GM18868 (cell line): ENCODE measurements around the gene TKFC.
"Not testable (repeated sequence)": the region's sequence is repeated elsewhere in the genome, so short reads cannot be mapped to it uniquely, and the experiment has no call there.

Experiments used
- ATAC-seq: cut with Tn5 transposase; IDR thresholded peaks from one replicate; pipeline ENCODE4 v1.9.1; 2021; ENCODE audit warnings: mild to moderate bottlenecking, moderate library complexity; ENCODE audit not compliant: unreplicated experiment

Gene TKFC

DNA sequence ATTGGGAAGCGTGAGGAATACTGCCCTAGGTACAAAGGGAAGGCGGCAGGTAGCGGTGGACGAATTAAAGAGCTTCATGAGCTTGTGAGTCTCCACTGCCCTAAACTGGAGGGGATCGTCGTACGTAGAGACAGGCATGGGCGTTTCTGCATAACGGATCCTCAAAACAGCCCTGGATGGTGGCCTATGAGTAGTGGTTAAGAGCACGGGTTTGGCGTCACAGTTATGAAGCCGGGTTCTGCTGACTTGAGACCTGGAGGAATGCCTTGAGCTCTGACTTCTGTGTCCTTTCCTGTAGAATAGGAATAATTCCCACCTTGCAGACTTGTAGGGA, 29.5 kb downstream of the TKFC start:
- ATAC-seq: no peak

DNA sequence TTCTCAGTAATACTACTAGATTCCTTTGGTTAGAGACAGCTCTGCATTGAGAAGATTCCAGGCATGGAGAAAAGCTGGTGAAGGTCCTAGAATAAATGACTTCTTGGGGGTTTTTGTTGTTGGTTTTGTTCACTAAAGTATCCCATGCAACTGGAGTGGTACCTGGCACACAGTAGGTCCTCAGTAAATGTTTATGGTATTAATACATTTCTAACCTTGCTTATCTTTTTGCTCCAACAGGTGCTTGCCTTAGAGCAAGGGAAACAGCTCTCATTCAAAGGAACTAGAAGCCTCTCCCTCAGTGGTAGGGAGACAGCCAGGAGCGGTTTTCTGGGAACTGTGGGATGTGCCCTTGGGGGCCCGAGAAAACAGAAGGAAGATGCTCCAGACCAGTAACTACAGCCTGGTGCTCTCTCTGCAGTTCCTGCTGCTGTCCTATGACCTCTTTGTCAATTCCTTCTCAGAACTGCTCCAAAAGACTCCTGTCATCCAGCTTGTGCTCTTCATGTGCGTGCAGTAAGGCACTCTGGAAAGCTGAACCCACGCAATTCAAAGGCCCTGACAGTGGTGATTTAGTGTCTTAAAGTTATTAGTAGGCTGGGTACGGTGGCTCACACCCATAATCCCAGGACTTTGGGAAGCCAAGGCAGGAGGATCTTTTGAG, 31.1 kb downstream of the TKFC start:
- ATAC-seq: no peak

DNA sequence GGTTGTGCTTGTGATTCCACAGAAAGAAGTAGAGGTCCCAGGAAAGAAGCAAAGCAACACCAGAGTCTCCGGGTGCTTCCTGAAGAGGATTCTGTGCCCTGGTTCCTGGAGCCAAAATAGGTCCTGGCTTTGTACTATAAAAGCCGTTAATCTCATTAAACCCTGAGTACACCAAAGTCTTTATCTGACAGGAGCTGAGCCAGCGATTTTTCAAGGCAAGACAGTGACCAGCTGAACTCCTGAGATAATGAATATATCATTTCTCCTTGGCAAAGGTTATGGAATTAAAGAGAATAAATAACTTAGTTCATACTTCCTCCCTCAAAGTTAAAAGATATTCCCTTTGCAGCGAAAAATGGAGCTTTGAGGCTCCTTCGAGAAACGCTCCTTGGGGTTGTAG, 34.4 kb downstream of the TKFC start:
- no peak for ATAC-seq

DNA sequence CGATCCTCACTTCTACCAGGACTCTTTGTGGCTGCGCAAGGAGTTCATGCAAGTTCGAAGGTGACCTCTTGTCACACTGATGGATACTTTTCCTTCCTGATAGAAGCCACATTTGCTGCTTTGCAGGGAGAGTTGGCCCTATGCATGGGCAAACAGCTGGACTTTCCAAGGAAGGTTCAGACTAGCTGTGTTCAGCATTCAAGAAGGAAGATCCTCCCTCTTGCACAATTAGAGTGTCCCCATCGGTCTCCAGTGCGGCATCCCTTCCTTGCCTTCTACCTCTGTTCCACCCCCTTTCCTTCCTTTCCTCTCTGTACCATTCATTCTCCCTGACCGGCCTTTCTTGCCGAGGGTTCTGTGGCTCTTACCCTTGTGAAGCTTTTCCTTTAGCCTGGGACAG, 35.6 kb downstream of the TKFC start:
- ATAC-seq: no peak

DNA sequence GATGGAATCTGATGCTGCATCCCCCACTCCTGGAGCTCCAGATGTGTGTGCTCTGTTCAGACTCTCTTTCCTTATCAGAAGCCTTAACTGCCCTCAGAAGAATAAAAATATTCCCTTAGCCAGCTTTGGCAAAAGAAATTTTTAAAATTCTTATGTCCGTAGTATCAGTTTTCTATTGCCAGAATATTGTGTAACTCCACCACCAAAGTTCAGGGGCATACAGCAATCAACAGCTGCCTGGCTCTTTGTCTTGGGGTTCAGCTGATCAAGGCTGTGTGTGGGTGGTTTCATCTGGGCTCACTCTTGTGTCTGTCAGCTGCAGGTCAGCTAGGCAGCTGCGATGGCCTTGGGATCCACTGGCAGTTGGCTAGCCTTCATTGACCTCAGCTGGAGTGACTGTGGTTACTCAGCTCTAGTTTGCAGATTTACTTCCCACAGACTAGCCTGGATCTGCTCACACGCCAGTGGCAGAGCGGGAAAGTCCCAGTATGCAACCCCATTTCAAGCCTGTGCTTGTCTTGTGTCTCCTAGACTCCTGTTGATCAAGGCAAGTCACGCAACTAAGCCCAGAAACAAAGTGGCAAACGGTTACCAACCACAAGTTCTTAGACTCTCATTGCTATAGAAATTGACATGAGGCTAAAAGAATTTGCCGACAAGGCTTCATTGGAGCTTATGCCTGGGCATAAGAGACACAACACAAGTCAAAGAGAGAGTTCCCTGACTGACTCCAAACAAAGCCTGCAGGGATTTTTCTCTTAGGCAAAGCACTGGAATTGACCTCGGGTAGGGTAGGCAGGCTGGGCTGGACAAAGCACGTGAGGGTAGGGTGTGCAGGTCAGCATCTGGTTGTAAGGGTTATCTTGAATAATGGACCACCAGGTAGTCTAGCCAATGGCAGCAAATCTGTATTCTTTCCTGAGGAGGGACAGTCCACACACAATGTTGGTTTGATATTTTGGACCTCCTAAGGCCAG, 36.6 kb downstream of the TKFC start:
- ATAC-seq: no peak

DNA sequence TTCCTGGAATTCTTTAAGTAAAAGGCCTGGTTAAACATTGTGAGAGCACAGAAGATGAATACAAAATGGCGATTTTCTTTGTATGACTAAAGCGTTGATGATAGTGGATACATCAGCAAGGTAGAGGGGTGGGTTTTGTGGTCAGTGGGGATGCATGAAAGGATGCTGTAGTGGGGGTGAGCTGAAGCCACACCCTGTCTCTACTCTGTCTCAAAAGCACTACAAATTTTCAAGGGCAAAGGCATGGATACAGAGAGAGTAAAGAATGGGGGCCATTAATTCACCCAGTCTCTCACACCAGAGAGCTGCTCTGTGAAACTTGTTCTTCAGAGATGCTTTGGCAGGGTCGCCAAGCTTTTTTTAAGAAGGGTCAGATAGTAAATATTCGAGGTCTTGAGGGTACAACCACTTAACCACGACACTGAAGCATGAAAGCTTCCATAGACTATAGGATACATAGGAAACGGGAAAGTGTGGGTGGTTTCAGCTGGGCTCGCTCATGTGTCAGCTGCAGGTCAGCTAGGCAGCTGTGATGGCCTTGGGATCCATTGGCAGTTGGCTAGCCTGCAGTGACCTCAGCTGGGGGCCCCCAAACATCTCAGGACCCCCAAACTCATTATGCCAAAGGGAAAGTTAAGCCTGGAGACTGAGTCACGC, 37.4 kb downstream of the TKFC start:
- no peak for ATAC-seq

DNA sequence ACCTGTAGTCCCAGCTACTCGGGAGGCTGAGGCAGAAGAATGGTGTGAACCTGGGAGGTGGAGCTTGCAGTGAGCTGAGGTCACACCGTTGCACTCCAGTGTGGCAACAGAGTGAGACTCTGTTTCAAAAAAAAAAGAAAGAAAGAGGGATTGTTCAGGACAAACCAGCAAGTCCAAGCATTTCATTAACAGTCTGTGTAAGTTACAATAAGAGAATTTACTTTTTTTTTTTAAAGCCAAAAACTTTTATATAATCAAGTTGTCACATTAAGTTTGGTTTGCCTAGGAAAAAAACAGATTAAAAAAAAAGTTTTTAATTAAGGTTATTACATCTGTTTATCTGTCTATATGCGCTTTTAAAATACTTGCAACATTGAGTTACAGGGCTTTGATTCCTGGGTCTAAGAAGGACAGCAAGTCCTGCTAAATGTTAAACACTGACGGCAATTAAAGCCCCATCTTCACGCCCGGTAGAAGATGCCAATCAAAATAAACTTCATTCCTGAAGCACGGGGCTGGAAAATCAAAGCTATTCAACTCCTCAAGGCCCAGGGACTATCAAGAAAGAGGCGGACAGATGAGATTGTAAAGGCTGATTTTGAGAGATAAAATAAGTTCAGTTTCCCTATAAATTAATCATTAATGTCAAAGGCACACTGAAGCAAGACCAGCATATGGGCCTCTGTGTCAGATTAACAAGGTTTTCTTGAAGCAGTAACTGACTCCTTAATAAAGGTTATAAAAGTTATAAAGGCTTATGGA, 39.8 kb downstream of the TKFC start:
- ATAC-seq: no peak

DNA sequence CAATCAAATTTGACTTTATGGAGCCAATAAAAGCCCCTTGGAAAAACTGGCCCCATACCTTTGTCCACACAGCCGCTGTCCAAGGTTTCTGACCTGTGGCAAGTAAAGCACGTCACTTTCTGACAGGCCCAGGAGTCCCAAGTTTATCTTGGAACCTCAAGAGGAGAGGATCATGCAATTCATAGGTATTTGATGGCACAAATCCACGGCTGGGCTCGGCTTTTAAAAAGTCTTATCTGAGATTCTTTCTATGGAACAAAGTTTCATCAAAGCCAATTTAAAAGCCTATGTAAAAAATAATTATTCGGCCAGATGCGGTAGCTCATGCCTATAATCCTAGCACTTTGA, 42.7 kb downstream of the TKFC start:
- no peak for ATAC-seq

DNA sequence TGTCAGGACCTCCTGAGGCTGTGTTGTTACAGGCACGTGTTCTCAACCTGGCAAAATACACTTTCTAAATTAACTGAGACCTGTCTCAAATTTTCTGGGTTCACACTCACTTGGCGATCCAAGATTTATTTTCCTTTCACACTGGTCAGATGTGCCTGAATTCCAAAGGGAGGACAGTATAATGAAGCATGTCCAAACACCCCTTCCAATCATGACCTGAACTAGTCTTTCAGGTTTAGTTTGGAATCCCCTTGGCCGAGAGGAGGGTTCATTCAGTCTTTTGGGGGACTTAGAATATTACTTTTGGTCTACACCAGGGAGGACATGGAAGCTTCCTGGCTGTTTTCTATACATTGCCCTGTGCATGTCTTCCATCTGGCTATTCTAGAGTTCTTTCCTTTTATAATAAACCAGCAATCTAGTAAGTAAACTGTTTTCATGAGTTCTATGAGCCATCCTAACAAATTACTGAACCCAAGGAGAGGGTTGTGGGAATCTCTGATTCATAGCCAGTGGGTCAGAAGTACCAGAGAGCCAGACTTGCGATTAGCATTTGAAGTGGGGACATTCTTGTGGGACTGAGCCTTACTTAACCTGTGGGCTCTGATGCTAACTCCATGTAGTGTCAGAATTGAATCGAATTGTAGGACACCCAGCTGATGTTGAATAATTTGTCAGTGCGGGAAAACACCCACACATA, 44.6 kb downstream of the TKFC start:
- ATAC-seq: no peak

DNA sequence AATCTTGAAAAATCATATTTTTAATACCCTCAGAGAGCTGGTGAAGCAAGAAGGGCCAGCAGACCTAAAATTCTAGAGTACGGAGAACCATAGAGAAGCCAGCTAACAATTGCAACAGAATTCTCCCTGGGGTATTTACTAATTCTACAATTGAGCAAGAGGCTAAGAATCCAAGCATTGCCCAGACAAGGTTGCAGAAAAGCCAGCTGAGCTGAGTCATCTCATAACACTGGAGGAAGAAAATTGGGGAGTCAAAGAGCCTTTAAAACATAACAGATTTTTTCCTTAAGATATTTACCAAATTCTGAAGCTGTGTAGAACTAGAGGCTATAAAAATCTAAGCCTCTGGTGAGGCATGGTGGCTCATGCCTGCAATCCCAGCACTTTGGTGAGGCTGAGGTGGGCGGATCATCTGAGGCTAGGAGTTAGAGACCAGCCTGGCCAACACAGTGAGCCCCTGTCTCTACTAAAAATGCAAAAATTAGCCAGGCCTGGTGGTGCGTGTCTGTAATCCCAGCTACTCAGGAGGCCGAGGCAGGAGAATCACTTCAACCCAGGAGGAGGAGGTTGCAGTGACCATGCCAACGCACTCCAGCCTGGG, 45.8 kb downstream of the TKFC start:
- ATAC-seq: no peak

DNA sequence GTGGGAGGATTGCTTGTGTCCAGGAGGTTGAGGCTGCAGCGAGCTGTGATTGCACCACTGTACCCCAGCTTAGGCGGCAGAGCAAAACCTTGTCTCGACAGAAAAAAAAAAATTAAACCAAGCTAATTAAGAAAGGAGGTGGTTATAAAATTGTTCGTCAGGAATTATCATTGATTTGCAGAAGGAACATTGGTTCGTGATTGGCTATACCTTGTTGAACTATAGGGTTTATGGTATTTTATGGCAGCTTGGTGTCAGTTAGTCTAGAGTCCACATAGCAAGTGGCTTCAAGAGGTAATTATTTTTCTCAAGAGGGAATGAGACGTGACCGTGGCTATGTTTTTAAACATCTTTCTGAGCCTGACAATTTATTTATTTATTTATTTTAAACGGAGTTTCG, 47.9 kb downstream of the TKFC start:
- ATAC-seq: no peak

DNA sequence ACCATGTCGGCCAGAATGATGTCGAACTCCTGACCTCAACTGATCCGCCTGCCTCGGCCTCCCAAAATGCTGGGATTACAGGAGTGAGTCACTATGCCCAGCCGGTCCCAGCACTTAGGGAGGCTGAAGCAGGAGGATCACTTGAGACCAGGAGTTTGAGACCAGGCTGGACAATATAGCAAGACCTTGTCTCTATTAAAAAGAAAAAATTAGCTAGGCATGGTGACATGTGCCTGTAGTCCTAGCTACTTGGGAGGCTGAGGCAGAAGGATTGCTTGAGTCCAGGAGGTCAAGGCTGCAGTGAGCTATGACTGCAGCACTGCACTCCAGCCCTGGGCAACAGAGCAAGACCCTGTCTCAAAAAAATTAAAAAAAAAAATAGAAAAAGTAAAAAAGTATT, 50.8 kb downstream of the TKFC start:
- ATAC-seq: not testable (repeated sequence)

DNA sequence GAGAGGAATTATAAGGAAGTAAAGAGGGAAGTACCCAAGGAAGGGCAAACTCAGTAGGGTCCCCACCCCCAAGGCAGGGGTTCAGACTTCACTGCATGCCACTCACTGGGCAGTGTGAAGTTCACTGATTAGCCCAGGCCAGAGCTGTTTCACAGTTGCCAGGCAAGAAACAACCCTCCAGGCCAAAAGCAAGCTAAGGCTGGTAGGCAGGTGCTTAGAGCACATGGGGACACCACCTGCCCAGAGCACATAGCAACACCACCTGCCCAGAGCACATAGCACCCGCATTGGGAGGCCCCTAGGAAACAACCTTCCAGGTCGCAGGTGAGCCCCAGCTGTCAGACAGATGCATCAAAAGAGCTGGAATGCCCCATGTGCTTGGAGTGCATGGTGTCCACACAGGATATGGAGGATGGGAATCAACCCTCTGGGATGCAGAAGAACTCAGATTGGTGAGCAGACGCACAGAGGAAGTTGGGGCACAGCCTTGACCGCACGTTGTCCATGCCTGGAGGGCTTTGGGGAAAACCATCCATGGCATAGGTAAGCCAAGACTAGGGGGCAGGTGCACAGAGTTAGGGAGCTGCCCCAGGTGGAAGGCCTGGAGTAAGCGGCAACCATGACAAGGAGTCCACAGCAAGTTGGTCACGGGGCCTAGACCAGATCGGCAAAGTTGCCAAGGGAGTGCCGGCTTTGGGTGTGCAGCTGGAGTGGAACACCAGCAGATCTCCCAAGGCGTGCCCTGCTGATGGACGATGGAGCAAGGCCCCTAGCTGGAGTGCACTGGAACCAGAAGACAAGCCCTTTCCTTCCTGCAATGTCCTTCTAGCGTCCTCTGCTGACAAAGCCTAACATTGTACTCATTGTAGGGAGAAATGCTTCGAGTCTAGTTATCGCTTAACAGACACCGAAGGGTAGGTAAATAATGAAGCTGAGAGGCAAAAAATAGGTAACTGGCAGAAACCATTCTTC, 51.5 kb downstream of the TKFC start:
- ATAC-seq: no peak

DNA sequence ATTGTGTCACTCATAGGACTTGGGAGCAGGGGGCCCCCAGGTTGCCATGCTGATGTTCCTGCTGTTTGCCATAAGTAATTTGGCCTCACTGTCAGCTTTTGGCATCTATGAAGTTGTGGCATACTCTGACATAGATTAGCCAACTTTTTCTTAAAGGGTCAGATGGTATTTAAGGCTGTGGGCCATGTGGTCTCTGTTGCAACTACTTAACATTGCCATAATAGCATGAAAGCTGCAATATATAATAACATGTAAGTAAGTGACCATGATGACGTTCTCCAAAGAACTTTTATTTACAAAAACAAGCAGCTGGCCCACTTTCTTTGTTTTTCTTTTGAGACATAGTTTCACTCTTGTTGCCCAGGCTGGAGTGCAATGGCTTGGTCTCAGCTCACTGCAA, 57.1 kb downstream of the TKFC start:
- ATAC-seq: no peak

DNA sequence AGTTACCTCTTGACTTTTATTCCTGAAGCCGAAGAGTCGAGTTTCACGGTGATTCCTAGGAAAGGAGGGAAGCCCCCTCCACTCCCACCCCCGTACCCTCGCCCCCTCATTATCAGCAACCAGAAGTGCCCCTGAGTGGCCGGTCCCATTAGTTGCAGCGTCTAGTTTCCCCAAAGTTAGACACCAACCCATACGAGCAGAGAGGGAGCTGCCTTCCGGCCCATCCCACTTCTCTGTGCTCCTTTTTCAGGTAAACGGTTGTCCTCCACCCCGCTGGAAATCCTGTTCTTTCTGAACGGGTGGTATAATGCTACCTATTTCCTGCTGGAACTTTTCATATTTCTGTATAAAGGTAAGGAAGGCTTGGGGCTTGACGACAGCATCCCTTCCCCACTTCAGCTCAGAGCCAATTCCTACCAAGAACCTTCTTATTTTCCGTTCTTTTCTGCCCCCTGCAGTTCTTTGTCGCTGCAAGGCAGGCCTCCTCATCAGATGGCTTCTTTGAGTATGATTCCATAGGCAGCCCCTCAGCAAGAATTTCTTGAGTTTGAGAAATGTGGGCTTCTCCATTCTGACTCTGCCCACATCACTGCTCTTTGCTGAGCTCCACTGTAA, 60.1 kb downstream of the TKFC start:
- no peak for ATAC-seq
